Adipocyte (in vitro differentiated cells): ENCODE measurements around the gene HMCES.
"Not testable (repeated sequence)": the region's sequence is repeated elsewhere in the genome, so short reads cannot be mapped to it uniquely, and the experiment has no call there.

Experiments used
- DNase-seq: peaks from one replicate; pipeline ENCODE4 v3.0.0-alpha.2; 2015; ENCODE audit warnings: low read depth
- H3K27me3 ChIP-seq: replicated peaks from 2 replicates; pipeline ENCODE4 v1.7.0; 2013; ENCODE audit warnings: mild to moderate bottlenecking, low read length, moderate library complexity; ENCODE audit not compliant: control insufficient read depth, insufficient read depth
- H3K36me3 ChIP-seq: 2 replicates; pipeline ENCODE4 v1.7.0; 2013; ENCODE audit warnings: low read length, mild to moderate bottlenecking, moderate library complexity; ENCODE audit not compliant: control insufficient read depth, insufficient read depth, severe bottlenecking
- H3K4me1 ChIP-seq: 2 replicates; pipeline ENCODE4 v1.7.0; 2013; ENCODE audit warnings: mild to moderate bottlenecking, low read length, moderate library complexity; ENCODE audit not compliant: control insufficient read depth, insufficient read depth
- H3K4me3 ChIP-seq: 2 replicates; pipeline ENCODE4 v1.7.0; 2013; ENCODE audit warnings: mild to moderate bottlenecking, low read length, moderate library complexity
- H3K9ac ChIP-seq: 2 replicates; pipeline ENCODE4 v1.7.0; 2013; ENCODE audit warnings: mild to moderate bottlenecking, low read length, moderate library complexity
- H3K9me3 ChIP-seq: 2 replicates; pipeline ENCODE4 v1.7.0; 2013; ENCODE audit warnings: mild to moderate bottlenecking, low read length, moderate library complexity; ENCODE audit not compliant: control insufficient read depth

The HMCES gene

DNA sequence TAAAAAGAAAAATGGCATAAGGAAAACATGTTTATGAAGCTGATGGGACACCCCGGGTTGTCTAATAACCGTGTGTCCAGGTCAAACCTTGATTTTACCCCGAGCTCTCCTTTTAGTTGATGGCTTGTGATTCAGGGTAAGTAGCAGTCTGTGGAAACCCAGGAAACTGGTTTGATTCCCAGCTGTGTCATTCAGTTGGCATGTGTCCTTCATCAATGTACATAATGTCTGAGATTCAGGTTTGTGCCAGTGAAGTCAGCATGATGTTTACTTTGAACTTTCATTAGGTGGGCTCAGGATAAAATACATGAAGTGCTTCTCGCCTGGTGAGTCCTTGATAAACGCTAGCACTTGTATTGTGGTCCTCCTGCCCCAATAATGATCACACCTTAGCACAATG lies 33.5 kb upstream of the HMCES start:
- no peaks in the 10 kb centered on the region for H3K36me3 ChIP-seq
- peaks cover 22% of the 10 kb centered on the region for H3K4me1 ChIP-seq
- H3K27me3 ChIP-seq, result no peaks in the 10 kb centered on the region
- no peaks in the 10 kb centered on the region for H3K9me3 ChIP-seq
- no peak overlapping the region for H3K4me3 ChIP-seq
- H3K9ac ChIP-seq, result peak overlapping the region; percentile 32
- DNase-seq, result no peak

DNA sequence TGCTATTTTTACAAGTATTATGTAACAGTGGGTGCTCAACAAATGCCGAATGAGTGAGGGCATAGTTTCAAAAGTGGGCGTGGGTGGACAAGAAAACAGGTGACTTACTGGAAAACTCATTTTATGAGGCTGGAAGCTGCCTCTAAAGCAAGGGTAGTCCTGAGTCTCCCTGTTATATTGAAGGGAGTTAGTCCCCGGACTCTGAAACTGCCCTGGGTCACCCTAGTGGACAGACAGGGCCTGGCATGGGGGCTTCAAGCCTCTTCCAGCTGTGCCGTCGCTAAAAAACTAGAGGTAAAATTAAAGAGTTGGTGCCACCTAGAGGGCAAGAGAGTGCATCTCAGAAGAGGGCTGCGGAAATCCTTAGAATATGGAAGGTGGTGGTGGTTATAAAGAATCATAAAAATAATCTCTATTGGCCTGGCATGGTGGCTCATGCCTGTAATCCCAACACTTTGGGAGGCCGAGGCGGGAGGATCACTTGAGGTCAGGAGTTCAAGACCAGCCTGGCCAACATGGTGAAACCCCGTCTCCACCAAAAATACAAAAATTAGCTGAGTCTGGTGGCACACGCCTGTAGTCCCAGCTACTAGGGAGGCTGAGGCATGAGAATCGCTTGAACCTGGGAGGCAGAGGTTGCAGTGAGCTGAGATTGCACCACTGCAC lies 32.9 kb upstream of the HMCES start:
- peak; percentile 98 for DNase-seq
- peak overlapping the region; percentile 32 for H3K9ac ChIP-seq
- H3K4me3 ChIP-seq, H3K9me3 ChIP-seq, H3K27me3 ChIP-seq, H3K36me3 ChIP-seq: not testable (repeated sequence)
- H3K4me1 ChIP-seq, result peaks cover 21% of the 10 kb centered on the region

DNA sequence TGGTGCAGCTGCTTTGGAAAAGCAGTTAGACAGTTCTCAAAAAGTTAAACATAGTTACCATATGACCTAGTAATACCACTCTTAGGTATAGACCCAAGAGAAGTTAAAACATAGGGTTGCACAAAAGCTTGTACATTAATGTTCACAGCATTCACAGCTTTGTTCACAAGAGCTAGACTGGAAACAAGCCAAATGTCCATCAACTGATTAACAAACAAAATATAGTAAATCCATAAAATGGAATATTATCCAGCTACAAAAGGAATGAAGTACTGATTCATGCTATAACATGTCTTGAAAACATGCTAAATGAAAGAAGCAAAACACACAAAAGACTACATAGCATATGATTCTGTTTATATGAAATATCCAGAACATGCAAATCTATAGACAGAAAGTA lies 32.0 kb upstream of the HMCES start:
- Histone ChIP-seq H3K9ac (no peak overlapping the region), H3K36me3 (peaks cover 3% of the 10 kb centered on the region), H3K4me3 (no peak overlapping the region), H3K27me3 (no peaks in the 10 kb centered on the region), H3K9me3 (no peaks in the 10 kb centered on the region), H3K4me1 (peaks cover 19% of the 10 kb centered on the region)
- DNase-seq, result no peak

DNA sequence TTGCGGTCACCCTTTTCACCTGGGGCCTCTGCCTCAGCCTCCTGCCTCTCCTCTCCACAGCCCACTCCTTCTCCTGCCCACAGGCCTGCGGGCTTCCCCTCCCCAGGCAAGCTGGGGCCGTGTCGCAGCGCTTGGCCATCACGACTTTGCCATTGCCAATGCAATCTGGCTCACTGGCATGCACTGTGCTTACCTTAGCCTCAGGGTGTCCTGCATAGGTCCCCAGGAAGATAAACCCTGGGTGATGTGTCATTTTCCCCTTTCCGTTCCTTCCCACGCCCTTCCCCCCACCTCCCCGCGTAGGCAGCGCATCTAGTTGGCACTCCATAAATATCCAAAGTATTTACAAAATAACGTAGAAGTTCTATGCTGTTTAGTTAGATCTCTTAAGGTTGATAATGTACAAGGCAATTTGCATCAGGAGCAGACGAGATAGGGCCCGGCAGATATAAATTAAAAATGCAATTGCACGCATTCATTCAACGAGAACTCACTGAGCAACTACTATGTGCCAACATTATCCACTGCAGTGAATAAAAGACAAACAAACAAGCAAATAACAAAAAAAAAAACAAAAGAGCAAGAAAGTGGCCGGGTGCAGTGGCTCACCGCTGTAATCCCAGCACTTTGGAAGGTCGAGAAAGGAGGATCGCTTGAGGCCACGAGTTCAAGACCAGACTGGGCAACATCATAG lies 30.2 kb upstream of the HMCES start:
- no peak for DNase-seq
- H3K9me3 ChIP-seq, result no peaks in the 10 kb centered on the region
- H3K36me3 ChIP-seq, result peaks cover 21% of the 10 kb centered on the region
- peaks cover 33% of the 10 kb centered on the region for H3K4me1 ChIP-seq
- peak overlapping the region; percentile 99 for H3K9ac ChIP-seq
- peak overlapping the region; percentile 90 for H3K4me3 ChIP-seq
- H3K27me3 ChIP-seq, result no peaks in the 10 kb centered on the region

DNA sequence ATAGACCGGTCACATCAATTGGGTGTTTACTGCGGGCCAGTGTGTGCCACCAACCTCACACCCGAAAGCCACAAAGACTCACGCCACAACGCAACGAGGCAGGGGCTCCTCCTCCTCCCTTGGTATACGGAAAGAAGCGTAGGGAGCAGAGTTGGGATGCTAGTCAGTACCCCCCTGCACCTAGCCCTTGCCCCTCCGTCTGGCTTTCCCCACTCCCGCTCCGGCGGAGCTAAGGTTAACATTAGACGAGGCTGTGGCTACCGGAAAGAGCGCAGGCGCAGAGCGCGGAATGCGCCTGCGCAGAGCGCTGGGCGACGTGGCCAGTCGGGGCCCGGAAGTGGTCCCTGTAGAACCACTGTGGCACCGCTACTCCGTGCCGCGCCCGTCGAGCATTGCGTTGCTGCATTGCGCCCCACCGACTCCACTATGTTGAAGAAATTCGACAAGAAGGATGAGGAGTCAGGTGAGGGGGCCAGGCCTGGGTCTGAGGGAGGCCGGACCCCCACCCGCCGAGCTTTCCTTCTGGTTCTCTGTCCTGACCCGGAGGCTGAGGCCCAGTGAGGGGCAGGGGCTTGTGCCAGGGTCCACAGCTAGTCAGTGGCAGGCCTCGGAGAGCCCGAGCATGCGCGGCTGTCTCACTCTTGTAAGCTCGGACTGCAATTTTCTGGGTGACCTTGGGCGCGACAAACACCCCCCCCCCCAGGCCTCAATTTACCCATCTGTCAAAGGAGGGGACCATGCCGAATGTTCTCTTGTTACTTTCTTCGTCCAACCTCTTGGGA lies 29.2 kb upstream of the HMCES start, which contains the start of gene COPG1:
Gene COPG1, plus strand, starts transcription at position 323 of the 782 bp plus-strand sequence. Its CDS starts 104 bp downstream, at position 427.
- Histone ChIP-seq H3K27me3 (no peaks in the 10 kb centered on the region), H3K4me1 (peaks cover 42% of the 10 kb centered on the region), H3K9me3 (no peaks in the 10 kb centered on the region), H3K4me3 (peak within 1 kb of the TSS; percentile 90), H3K36me3 (peaks cover 28% of the 10 kb centered on the region), H3K9ac (peak within 1 kb of the TSS; percentile 99)
- peak; percentile 94 for DNase-seq

DNA sequence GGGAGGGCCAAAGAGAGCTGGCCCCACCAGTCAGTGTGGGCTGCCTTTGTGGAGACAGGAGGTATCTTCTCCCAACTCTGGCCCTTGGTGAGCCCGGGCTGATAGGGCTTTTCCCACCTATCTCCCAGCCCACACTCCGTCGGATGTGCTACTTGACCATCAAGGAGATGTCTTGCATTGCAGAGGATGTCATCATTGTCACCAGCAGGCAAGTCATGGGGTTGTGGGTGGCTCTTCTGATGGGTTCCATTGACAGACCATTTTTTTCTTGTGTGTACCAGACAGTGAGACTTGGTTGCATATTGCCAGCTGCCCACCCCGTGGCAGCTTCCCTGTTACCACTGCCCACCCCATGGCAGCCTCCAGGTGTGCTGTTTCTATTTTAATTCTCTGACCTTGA lies 25.9 kb upstream of the HMCES start:
- Histone ChIP-seq H3K9ac (peak overlapping the region; percentile 1), H3K36me3 (peaks cover 61% of the 10 kb centered on the region), H3K27me3 (no peaks in the 10 kb centered on the region), H3K9me3 (no peaks in the 10 kb centered on the region), H3K4me3 (no peak overlapping the region), H3K4me1 (peaks cover 35% of the 10 kb centered on the region)
- no peak for DNase-seq

DNA sequence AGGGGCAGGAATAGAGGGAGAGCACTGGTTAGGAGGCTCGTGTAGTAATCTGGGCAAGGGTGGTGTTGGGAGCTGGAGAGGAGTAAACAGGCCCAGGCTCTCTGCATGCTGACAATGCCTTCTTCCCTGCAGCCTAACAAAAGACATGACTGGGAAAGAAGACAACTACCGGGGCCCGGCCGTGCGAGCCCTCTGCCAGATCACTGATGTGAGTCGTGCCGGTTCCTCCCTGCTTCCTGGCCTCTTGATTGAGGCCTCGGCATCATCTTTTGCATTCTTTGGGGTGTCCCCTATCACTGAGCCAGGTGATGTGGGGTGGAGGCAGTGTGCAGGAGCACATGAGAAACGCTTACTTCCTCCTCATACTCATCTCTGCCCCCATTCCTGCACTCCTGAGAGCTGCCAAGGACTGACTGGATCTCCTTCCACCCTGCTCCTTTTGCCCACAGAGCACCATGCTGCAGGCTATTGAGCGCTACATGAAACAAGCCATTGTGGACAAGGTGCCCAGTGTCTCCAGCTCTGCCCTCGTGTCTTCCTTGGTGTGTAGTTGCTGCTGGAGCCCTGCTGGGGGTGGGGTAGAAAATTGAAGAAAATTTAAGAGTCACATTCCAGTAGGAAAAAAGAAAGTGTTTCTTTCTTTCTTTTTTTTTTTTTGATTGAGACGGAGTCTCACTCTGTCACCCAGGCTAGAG lies 24.0 kb upstream of the HMCES start:
- Histone ChIP-seq H3K9ac (peak overlapping the region; percentile 5), H3K36me3 (peaks cover 78% of the 10 kb centered on the region), H3K27me3 (no peaks in the 10 kb centered on the region), H3K4me1 (peaks cover 28% of the 10 kb centered on the region), H3K9me3 (no peaks in the 10 kb centered on the region), H3K4me3 (no peak overlapping the region)
- no peak for DNase-seq

DNA sequence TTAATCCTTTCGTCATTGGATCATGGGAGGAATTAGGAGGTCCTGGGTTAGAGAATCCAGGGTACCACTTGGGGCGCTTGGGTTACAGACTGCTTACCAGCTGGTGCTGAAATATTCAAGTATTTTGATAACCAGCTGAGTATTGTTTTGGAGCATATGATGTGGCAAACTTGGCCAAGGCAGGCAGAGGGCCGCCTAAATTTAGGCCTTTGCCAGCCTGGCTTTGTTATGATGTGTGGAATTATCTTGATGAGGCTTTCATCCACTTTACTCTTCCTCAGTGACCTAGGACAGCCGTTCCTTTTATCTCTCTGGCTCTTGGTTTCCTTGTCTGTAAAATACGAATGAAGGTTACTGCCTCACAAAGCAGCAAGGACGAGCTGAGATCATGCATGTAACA lies 22.4 kb upstream of the HMCES start:
- no peak overlapping the region for H3K4me3 ChIP-seq
- peaks cover 23% of the 10 kb centered on the region for H3K4me1 ChIP-seq
- H3K36me3 ChIP-seq, result peaks cover 94% of the 10 kb centered on the region

DNA sequence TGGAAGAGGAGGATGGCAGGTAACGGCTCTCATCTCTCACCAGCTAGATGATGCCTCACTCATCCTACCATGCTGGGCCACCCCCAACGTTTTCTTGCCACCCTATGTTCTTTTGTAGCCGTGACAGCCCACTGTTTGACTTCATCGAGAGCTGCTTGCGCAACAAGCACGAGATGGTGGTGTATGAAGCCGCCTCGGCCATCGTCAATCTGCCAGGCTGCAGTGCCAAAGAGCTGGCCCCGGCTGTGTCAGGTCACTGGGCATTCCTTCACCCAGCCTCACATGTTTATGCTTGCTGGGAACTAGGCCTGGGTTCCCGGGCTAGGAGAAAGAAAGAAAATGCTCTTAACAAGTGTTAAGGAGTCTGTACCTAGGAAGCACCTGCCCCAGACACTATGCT lies 21.1 kb upstream of the HMCES start:
- no peak for DNase-seq
- no peak overlapping the region for H3K4me3 ChIP-seq
- H3K27me3 ChIP-seq, result no peaks in the 10 kb centered on the region
- peaks cover 17% of the 10 kb centered on the region for H3K4me1 ChIP-seq
- H3K9ac ChIP-seq, result no peak overlapping the region
- peaks cover 95% of the 10 kb centered on the region for H3K36me3 ChIP-seq
- no peaks in the 10 kb centered on the region for H3K9me3 ChIP-seq

More for the DNA sequence above, 22.4 kb upstream of the HMCES start:
- H3K9ac ChIP-seq, result no peak overlapping the region
- H3K27me3 ChIP-seq, result no peaks in the 10 kb centered on the region
- H3K9me3 ChIP-seq, result no peaks in the 10 kb centered on the region
- no peak for DNase-seq

DNA sequence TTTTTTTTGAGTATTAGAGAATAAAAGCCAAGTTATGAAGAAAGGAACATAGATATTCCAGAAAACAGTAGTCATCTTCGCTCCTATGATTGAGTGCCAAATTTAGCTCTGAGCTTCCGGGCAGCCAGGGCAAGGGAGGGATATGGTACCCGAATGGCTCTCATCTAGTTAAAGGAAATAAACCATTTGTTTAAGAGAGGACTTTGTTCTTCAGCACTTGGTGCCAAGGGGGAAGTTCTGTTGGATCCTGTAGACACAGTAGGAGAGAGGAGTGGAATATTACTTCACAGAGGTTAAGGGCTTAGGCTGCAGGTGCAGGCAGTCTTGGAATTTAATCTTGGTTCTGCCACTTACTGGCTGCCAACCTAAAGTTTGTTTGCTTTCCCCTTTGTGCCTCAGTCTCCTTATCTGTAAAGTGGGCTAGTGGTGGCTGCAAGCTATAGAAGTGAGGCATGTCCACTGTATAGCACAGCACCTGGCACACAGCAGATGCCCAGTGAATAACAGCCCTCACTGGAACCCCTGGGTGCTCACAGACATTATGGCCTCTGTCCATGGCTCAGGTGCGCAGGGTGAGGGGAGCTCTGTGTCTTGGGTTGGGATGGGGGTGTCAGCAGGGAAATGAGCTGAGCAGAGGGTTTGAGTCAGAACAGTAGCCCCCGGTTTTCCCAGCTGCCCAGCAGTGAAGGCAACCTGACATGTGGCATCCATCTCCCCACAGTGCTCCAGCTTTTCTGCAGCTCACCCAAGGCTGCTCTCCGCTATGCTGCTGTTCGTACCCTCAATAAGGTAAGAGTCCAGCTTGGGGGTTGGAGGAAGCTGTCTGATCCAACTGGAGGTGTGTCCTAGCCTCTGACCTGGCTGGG lies 18.8 kb upstream of the HMCES start:
- H3K4me3 ChIP-seq, result no peak overlapping the region
- no peak for DNase-seq
- H3K9ac ChIP-seq, result no peak overlapping the region
- H3K27me3 ChIP-seq, result no peaks in the 10 kb centered on the region
- H3K4me1 ChIP-seq, result no peaks in the 10 kb centered on the region
- peaks cover 98% of the 10 kb centered on the region for H3K36me3 ChIP-seq
- H3K9me3 ChIP-seq, result no peaks in the 10 kb centered on the region
